Measurements from ENCODE around the gene TOLLIP.
"Not testable (repeated sequence)": the region's sequence is repeated elsewhere in the genome, so short reads cannot be mapped to it uniquely, and the experiment has no call there.

TOLLIP gene

DNA sequence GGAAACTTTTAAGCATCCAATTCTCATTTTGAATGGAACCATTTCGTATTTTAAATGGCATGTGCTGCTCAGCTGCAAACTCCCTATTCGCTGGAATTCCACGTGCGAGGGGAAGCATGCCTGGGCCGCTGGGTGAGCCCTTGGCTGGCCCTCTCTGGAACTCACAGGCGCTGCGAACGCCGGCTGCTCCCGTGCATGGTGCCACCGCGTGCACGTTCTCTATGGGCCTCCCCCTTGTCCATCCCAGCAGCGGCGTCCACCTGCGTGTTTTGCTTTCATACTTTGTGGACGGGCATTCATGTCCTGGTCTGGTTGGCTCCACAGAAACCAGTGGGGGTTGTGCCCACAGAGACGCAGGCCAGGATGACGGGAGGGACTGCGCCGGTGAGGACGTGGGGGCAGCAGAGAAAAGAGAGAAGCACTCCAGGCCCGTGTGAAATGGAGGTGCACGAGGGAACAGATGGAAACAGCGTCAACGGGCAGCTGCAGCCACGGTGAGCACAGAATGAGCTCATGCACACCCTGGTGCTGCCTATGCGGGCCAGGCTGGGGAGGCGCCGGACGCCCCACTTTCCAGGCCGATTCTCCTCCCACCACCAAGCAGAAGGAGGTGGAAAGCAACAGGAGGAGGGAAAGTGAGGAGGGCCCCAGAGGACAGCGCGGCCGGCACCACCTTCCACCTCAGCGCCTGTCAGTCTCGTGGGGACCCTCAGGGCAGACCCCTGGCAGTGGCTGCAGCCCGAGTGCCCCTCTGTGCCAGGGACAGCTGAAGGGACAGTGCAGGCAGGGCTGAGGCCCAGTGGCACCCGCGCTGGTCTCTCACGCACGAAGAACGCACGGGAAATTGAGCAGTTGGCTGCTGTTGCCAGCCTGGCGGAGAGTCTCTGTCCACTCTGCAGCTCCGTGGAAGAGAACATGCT, 29.1 kb downstream of the TOLLIP start:
- no peak for DNase-seq

- DNase-seq, result no peak
These were observed 29.8 kb downstream of the TOLLIP start for GRCh38 chr11:1279674-1280055.

DNA sequence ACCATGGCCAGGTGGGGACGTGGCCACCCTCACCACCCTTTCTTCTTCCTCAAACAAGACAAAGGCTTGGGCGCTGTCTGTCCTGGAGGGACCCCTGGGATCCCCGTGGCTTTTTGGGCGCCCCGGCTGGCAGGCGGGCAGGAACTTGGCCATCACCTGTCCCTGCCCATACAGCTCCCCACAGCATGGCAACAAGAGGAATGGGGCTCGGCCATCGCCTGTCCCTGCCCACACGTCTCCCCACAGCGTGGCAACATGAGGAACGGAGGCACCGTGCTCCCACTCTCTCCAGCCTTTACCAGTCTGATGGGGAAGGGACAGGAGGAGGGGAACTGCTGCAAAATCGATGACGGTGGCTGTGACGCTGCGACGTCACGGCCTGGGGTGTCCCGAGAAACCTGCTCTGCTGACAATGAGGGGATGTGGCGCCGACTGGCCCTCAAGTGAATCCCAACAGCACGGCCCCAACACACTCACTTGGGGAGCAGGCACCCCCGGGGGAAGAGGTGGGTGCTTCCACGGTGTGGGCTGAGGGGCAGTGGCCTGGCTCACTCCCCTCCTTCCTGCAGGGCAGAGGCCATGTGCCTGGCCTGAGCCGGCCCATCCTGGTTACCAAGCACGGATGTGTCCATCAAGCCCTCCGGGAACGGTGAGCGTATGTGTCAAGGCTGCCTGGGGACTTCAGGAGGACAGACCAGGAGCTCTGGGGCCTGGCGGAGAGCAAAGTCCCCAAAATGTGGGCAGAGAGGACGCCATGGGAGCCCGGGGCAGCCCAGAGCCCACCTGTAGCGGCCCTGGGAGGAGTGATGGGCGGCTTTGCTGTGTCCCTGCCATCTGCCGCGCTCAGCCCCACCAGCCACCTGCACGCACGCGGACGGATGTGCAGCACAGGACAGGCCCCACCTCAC, 30.4 kb downstream of the TOLLIP start:
- DNase-seq, result no peak

DNA sequence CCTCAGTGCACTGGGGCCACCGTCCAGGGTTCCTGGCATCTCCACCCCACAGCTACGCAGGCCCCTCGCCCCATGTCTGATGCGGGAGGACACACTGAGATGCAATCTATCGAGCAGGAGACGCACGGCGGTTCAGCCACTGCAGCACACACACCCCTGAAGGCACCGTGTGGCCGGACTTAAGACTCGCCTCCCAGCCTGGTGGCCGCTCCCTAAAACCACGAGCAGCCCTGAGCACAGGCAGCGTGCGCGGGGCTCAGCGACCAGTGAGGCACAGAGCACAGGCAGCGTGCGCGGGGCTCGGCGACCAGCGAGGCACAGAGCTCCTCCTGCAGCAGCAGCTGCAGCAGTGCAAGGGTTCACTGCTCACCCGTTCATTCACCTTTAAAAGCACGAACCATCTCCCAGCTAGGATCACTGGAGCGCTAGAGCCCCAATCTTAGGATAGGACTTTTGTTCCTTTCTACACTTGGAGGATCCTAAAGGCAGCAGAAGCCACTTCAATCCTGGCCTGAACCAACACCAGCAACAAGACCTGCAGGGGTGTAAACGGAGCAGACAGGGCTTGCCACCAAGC, 31.4 kb downstream of the TOLLIP start:
- DNase-seq, result no peak

- no peak for DNase-seq
These were observed 32.4 kb downstream of the TOLLIP start for GRCh38 chr11:1276866-1277615.

- DNase-seq, result no peak
These were observed 33.2 kb downstream of the TOLLIP start for GRCh38 chr11:1276041-1276790.

GRCh38 chr11:1275021-1275420, 34.4 kb downstream of the TOLLIP start:
- DNase-seq, result no peak

DNA sequence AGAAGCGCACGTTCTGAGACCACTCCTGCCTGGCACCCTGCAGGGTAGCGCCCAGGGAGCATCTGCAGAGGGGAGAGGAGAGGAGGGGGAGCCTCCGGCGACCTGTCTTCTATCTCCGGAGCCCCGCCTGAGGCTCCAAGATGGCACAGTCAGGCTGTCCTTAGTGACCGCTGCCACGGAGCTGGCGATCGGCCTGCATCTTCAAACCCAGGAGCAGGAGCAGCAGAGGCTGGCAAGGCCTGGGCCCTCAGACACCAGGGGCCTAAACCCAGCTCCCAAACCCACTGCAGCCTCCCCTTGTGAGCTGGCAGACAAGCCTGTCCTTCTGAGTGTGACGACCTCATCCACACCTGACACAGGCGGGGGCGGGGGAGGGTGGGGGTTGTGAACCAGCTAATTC, 34.9 kb downstream of the TOLLIP start:
- DNase-seq, result no peak

- DNase-seq, result no peak
These were observed 36.9 kb downstream of the TOLLIP start for GRCh38 chr11:1272531-1272930.

DNA sequence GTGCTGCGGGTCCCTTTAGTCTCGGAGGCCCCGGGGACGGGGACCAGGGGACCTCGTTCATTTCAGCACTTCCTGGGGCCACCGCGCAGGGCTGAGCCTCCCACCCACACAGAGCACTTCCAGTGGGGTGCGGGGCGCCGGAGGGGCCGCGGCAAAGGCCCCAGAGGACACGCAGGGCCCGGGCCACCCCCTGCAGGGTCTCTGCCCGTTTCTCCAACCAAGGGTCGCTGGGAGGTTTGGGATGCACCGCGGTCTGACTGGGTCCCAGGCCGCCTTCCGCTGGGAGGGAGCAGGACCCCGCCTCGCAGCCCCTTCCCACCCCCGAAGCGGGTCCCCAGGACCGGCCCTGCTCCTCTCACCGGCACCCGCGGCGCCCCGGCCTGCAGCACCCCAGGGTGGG, 37.5 kb downstream of the TOLLIP start:
- no peak for DNase-seq

DNA sequence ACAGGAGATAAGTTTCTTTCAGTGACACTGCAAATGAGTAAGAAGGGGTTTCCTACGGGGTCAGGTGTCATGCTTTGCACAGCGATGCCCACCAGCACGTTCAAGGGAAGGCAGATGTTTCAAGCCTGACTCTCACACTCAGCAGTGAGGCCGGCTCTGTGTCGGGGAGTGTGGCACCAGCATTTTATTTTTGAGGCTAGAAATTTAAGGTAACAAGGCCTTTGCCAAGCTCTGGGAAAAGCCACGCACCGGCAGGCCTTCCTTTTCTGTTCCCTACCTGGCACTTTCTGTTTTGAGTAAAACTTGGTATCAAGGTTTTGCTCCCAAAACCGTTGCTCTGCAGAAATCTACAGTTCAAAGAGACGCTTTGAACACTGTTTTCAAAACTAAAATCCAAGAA, 38.0 kb downstream of the TOLLIP start:
- no peak for DNase-seq

DNA sequence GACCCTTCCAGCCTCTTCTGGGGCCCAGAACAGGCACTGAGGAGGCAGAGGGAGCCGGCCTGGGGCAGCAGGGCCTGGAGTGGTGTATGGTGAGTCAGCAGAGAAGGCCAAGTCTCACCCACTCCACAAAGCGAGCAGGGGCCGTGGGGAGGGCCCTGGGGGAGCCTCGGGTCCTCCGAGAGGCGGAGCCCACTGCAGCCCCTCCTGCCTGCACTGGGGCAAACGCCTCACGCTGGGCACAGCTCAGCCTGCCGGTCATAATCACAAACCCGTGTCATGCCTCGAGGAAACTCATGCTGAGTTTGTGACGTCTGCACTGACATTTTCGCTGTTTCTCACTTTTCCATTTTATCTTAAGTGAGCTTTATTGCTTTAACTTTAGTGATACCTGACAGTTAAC, 38.4 kb downstream of the TOLLIP start:
- DNase-seq, result no peak

DNA sequence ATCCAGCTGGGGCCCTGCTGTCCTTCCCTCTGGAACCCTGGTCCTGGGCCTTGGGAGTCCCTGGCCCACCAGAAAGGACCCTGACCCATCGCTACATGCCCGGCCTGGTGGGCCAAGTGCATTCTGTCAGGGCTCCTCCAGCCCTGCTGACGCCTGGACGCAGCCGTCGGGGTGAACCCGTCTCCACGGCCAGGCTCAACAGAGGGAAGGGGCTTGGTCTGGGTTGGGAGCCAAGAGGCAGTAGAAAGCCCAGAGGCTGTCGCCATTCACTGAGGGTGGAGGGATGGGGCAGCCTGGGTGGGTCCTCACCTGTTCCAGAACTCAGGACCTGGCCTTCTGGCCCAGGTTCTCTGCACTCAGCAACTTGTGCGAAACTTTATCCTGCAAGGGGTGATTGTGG, 39.0 kb downstream of the TOLLIP start:
- DNase-seq, result no peak

DNA sequence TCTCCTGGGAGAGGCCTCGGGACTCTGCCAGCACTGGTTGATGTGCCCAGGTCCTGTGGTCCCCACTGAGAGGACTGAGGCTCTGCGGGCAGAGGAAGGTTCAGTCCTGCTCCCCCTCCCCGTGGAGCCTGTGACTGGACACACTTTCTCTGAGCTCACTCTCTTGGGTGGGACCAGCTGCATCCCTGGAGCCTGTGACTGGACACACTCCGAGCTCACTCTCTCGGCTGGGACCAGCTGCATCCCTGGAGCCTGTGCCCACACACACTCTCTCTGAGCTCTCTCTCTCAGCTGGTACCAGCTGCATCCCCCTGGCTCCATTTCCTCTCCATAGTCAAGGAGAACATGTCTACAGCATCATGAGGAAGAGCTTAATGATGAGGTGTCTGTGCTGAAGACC, 39.5 kb downstream of the TOLLIP start:
- DNase-seq, result no peak

DNA sequence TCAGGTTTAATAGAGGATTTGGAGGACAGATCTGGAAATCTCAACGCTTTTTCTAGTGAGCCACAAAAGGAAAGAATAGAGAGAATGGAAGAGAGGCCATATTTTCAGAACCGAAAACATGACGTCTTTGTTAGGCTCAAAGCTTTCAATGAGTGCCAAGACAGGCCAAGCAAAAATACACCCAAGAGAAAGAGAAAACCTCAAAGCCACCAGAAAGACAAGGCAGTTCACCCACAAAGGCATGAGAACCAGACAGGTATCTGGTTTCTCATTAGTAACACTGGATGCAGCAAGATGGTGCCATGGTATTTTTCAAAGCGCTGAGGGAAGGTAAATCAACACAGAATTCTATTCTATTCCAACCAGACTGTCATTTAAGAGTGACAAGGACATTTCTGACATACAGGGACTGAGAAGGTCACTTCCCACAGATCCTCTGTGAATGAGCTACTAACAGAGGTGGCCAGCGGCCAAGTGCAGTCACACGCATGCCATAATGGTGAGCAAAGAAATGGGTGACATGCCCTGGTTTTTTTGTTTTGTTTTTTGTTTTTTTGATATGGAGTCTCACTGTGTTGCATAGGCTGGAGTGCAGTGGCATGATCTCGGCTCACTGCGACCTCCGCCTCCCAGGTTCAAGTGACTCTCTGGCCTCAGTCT, 41.9 kb downstream of the TOLLIP start:
- DNase-seq, result no peak

- not testable (repeated sequence) for DNase-seq
These were observed 42.5 kb downstream of the TOLLIP start for GRCh38 chr11:1266976-1267375.

DNA sequence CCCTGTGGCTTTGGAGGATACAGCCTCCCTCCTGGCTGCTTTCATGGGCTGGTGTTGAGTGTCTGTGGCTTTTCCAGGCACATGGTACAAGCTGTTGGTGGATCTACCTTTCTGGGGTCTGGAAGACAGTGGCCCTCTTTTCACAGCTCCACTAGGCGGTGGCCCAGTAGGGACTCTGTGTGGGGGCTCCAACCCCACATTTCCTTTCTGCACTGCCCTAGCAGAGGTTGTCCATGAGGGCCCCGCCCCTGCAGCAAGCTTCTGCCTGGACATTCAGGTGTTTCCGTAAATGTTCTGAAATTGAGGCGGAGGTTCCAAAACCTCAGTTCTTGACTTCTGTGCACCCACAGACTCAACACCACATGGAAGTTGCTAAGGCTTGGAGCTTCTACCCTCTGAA, 44.0 kb downstream of the TOLLIP start:
- DNase-seq, result not testable (repeated sequence)

- DNase-seq, result peak; percentile 52 to 70
These were observed 45.0 kb downstream of the TOLLIP start for GRCh38 chr11:1264444-1264843.

DNA sequence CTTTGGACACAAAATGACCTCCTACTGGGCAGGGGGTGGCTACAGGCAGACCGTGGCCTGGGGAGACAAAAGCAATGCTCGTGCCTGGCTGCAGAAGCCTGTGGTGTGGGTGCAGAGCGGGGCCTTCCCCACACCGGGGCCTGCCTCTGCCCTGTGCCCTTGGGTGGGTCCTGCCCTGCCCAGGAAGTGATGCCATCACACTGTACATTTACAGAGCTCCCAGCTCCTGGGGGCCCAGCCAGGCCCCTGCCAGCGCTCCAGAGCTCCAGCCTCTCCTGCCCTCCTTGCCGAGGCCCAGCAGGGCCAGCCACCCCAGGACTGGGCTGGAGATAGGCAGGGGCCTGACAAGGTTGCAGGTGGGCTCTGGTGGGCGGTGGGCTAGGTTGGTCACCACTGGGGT, 46.4 kb downstream of the TOLLIP start:
- peak; percentile 17 to 36 for DNase-seq

DNA sequence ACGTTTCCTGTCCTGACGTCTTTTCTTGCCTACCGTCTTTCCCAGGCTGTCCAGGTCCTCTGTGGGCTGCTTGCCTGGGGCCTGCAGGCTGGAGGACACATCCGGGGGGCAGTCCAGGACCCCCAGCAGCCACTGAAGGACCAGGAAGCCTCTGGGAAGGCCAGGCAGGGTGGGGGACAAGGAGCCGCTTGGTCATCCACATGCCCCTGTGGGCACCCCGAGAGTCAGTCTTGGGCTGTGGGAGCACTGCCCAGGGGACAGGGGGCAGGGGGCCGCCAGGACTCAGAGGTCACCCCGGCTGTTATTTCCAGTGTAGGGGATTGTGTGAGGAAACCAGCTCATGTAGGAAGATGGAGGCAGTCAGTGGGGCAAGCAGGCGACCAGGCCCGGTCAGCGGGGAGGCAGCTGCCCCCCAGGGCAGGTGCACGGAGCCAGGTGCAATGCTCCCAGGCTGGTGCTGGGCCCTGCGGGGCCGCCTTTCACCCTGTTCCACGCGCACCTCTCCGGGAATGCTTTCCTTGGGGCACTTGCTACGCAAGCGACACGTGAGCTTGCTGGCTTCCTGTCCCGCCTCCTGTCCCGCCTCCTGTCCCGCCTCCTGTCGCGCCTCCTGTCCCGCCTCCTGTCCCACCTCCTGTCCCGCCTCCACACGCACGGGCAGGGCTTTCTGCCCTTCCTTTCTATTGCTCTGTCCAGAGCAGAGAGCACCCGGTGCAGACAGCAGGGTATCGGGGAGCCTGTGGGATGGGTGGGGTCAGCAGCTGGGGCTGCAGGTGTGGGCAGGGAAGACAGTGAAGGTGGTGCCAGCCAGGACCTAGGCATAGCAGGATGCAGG, 47.0 kb downstream of the TOLLIP start:
- peak; percentile 89 to 90 for DNase-seq

Measured in CD4-positive, alpha-beta T cell treated with Interleukin-1 beta for 1 hour (primary cell).